ENCODE measurements around the gene CLDN15.

DNA sequence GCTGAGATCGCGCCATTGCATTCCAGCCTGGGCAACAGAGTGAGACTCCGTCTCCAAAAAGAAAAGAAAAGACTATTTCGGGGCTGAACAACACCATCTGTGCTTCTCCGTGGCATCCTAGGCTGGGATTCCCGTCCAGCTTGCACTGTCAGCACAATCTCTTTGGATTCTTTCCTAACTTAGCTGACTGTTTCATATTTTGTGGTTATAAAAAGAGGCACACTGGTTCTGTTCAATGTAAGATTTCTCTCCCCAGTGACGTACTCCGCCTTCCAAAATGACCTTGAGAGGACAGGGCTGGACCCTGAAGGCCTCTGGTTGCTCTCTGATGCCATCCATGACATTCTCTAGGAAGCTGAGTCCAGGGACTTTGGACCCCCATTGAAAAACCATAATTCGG, 10.9 kb downstream of the CLDN15 start:
- TF ChIP-seq POLR2AphosphoS5 (IDR thresholded peaks at IDR 0.05; ENCODE audit: insufficient read depth in 1 of 2, low read depth in 1 of 2): no peak
- TF ChIP-seq, protein P1, sequence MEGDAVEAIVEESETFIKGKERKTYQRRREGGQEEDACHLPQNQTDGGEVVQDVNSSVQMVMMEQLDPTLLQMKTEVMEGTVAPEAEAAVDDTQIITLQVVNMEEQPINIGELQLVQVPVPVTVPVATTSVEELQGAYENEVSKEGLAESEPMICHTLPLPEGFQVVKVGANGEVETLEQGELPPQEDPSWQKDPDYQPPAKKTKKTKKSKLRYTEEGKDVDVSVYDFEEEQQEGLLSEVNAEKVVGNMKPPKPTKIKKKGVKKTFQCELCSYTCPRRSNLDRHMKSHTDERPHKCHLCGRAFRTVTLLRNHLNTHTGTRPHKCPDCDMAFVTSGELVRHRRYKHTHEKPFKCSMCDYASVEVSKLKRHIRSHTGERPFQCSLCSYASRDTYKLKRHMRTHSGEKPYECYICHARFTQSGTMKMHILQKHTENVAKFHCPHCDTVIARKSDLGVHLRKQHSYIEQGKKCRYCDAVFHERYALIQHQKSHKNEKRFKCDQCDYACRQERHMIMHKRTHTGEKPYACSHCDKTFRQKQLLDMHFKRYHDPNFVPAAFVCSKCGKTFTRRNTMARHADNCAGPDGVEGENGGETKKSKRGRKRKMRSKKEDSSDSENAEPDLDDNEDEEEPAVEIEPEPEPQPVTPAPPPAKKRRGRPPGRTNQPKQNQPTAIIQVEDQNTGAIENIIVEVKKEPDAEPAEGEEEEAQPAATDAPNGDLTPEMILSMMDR (IDR thresholded peaks at IDR 0.05): no peak

All from vagina (tissue), 2 donors.